ENCODE results near the gene PDE11A. TPM values are rescaled to one million over a fixed set of nuclear protein-coding genes. Genes with fewer than 3 reads are reported as not detected.

The PDE11A gene
- total RNA-seq, 1 experiment from 2014 or later, result not detected

- no peaks in the 10 kb centered on the region for H3K4me1 Mint-ChIP-seq (ENCODE audit: insufficient read depth, unreplicated experiment)
- CTCF ChIA-PET, result interaction anchor here (0.6 to 1.5 kb wide), 5 partner anchors 41 to 1575 kb away, joined by 3 to 5 read pairs (median 3); no protein-coding TSS in a partner anchor
These were observed 306.9 kb downstream of the PDE11A start for GRCh38 chr2:177765698-177766097.

DNA sequence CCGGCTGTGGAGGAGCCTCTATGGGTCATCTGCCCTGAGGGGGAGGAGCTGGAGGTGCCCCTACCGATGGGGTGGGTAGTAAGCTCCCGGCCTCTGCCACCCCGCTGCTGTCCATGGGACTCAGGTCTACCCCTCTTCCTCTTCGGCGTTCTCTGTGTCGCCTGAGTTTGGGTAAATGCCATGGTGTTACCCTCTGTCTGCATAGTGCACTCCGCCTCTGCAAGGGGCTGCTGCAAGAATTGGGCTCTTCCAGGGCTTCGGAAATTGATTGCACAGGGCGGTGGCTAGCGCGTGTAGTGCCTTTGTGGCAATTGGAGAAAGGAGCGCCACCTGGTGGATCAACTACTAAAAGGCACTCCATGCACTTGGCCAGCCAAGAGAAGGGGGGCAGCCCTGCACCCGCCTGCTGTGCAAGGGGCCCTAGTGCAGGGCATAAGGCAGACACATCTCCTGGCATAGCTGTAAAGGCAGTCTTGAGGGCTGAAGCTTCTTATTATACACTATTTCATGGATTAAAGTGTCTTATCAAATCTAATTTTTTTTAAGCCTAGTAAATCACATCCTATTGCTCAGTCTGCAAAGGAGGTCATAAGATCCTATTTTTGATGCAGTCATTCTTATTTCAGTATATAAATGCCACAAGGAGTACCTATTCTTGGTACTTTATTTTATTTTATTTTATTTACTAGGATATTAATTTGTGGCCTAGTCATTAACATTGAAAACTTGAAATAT lies 308.9 kb downstream of the PDE11A start:
- H3K4me3 Mint-ChIP-seq (ENCODE audit: unreplicated experiment), result no peak overlapping the region
- intact Hi-C loops (cut with micrococcal nuclease), result loop anchor here (1.0 kb wide), 1 partner anchor 428 kb away; no protein-coding TSS in a partner anchor
- CTCF ChIA-PET, result interaction anchor here (0.6 to 3.0 kb wide), 38 partner anchors 8 to 817 kb away, joined by 3 to 27 read pairs (median 4); a partner anchor contains a TSS

More at GRCh38 chr2:177765698-177766097, 306.9 kb downstream of the PDE11A start:
- TF ChIP-seq CTCF (IDR thresholded peaks at IDR 0.05; ENCODE audit: unreplicated experiment), result no peak
- Mint-ChIP-seq H3K4me3 (ENCODE audit: unreplicated experiment) (no peak overlapping the region), H3K36me3 (ENCODE audit: insufficient read depth, unreplicated experiment) (no peaks in the 10 kb centered on the region), H3K27ac (ENCODE audit: low read depth, unreplicated experiment) (no peak overlapping the region), H3K9me3 (ENCODE audit: unreplicated experiment) (no peaks in the 10 kb centered on the region), H3K27me3 (ENCODE audit: insufficient read depth, unreplicated experiment) (peaks cover 16% of the 10 kb centered on the region)
- POLR2A ChIA-PET, result no interaction called here
- no TSS peak for BruUV-seq (replicated peaks)
- intact Hi-C loops (cut with micrococcal nuclease), result no loop called here
- DNase-seq (ENCODE audit: unreplicated experiment), result no peak

DNA sequence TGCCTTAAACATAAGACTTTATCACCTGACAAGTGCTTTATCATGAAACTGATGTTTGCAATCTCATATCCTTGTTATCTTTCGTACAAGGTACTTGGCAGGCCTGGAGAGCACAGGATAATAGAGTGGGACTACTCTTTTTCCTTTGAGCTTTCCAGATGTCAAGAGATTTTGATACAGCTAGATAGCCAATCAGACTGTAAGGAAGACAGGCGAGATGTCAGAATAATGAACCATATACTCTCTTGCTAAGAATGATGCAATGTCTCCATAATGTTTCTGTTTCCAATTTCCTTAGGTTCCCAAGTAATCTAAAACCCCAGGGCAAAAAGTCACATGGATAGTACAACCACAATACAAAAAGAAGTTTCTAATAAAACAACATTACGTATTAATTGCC lies 313.1 kb downstream of the PDE11A start:
- no peaks in the 10 kb centered on the region for H3K4me1 Mint-ChIP-seq (ENCODE audit: insufficient read depth, unreplicated experiment)
- ChIA-PET CTCF (interaction anchor here (0.5 to 2.1 kb wide), 16 partner anchors 9 to 502 kb away, joined by 3 to 13 read pairs (median 3); no protein-coding TSS in a partner anchor), POLR2A (no interaction called here)
- no peaks in the 10 kb centered on the region for H3K9me3 Mint-ChIP-seq (ENCODE audit: unreplicated experiment)
- peaks cover 16% of the 10 kb centered on the region for H3K27me3 Mint-ChIP-seq (ENCODE audit: insufficient read depth, unreplicated experiment)
- intact Hi-C loops (cut with micrococcal nuclease), result no loop called here
- BruUV-seq (replicated peaks), result no TSS peak
- H3K4me3 Mint-ChIP-seq (ENCODE audit: unreplicated experiment), result no peak overlapping the region
- H3K27ac Mint-ChIP-seq (ENCODE audit: low read depth, unreplicated experiment), result no peak overlapping the region
- no peak for DNase-seq (ENCODE audit: unreplicated experiment)
- no peak for TF ChIP-seq CTCF (IDR thresholded peaks at IDR 0.05; ENCODE audit: unreplicated experiment)
- no peaks in the 10 kb centered on the region for H3K36me3 Mint-ChIP-seq (ENCODE audit: insufficient read depth, unreplicated experiment)

More for the DNA sequence above, 308.9 kb downstream of the PDE11A start:
- H3K4me1 Mint-ChIP-seq (ENCODE audit: insufficient read depth, unreplicated experiment), result no peaks in the 10 kb centered on the region
- peak; percentile 78 for DNase-seq (ENCODE audit: unreplicated experiment)
- TF ChIP-seq CTCF (IDR thresholded peaks at IDR 0.05; ENCODE audit: unreplicated experiment), result peak; percentile 65
- no peak overlapping the region for H3K27ac Mint-ChIP-seq (ENCODE audit: low read depth, unreplicated experiment)
- H3K27me3 Mint-ChIP-seq (ENCODE audit: insufficient read depth, unreplicated experiment), result peaks cover 16% of the 10 kb centered on the region
- no peaks in the 10 kb centered on the region for H3K36me3 Mint-ChIP-seq (ENCODE audit: insufficient read depth, unreplicated experiment)
- POLR2A ChIA-PET, result no interaction called here
- no TSS peak for BruUV-seq (replicated peaks)
- no peaks in the 10 kb centered on the region for H3K9me3 Mint-ChIP-seq (ENCODE audit: unreplicated experiment)

DNA sequence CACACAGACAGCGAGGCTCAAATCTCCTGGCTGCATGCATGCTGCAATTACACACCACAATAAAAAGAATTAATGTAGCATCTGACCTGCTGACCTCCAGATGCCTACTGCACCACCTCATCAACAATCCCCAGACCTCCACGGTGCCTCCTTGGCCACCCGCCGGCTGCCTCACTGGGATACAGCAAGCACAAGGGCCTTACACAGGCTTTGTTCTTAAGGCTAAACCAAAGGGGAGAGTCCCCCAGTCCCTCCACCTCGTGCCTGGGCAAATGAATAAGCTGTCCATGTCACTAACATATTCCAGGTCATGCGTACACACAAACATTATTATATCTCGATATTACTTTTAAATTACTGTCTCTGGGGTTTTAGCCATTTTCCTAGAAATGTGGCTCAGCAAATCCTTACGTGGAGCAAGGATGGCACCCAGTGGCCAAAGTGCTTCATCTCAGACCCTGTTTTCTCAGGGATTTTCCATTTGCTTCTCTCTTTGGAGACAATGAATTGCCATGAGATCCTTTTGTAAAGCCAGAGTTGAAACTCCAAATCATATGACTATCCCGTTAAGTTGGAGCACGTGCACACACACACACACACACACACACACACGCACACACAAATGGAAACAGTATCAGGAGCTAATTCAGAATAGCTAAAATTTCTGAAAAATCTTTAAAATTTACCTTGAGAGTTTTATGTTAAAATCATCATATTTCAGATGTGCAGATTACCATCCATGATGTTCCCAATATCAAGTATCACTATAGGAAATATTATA lies 313.8 kb downstream of the PDE11A start:
- H3K36me3 Mint-ChIP-seq (ENCODE audit: insufficient read depth, unreplicated experiment), result no peaks in the 10 kb centered on the region
- no peaks in the 10 kb centered on the region for H3K9me3 Mint-ChIP-seq (ENCODE audit: unreplicated experiment)
- BruUV-seq (replicated peaks), result no TSS peak
- H3K27ac Mint-ChIP-seq (ENCODE audit: low read depth, unreplicated experiment), result no peak overlapping the region
- no peaks in the 10 kb centered on the region for H3K4me1 Mint-ChIP-seq (ENCODE audit: insufficient read depth, unreplicated experiment)
- POLR2A ChIA-PET, result no interaction called here
- peaks cover 16% of the 10 kb centered on the region for H3K27me3 Mint-ChIP-seq (ENCODE audit: insufficient read depth, unreplicated experiment)
- CTCF ChIA-PET, result interaction anchor here (0.5 to 2.1 kb wide), 21 partner anchors 9 to 1631 kb away, joined by 3 to 13 read pairs (median 3); no protein-coding TSS in a partner anchor
- DNase-seq (ENCODE audit: unreplicated experiment), result peak; percentile 43
- no peak overlapping the region for H3K4me3 Mint-ChIP-seq (ENCODE audit: unreplicated experiment)
- TF ChIP-seq CTCF (IDR thresholded peaks at IDR 0.05; ENCODE audit: unreplicated experiment), result peak; percentile 30
- intact Hi-C loops (cut with micrococcal nuclease), result no loop called here

Measured in MCF 10A (cell line).